Neural cell (in vitro differentiated cells): ENCODE results near the gene PLEKHA3.
A peak's percentile ranks its signal among the peaks of the same experiment; 100 is the strongest.

ENCODE experiments used
- EP300 ChIP-seq: fragments of 450-650 bp; conservative IDR thresholded peaks from 2 replicates; pipeline ENCODE4 v1.6.1; 2014; ENCODE audit warnings: antibody characterized with exemption, mild to moderate bottlenecking, moderate library complexity; ENCODE audit not compliant: poor library complexity, severe bottlenecking
- EZH2 ChIP-seq: fragments of 200-600, 300-800 bp; shearing (Covaris generic), sonication (generic); IDR thresholded peaks from 2 replicates; pipeline ENCODE4 v1.6.1; 2014; ENCODE audit warnings: antibody characterized with exemption, low read length, borderline replicate concordance, mild to moderate bottlenecking; ENCODE audit not compliant: insufficient read depth, poor library complexity, severe bottlenecking
- POLR2AphosphoS5 ChIP-seq: IDR thresholded peaks from 2 replicates; pipeline ENCODE4 v1.6.1; 2012
- TF ChIP-seq, protein P1 (sequence below): fragments of 450-650 bp; IDR thresholded peaks from 2 replicates; pipeline ENCODE4 v1.5.1; 2014; ENCODE audit warnings: antibody characterized with exemption, mild to moderate bottlenecking, moderate library complexity; ENCODE audit not compliant: poor library complexity, severe bottlenecking
- TF ChIP-seq, protein P2 (sequence below): IDR thresholded peaks from 2 replicates; pipeline ENCODE4 v1.6.1; 2012; ENCODE audit warnings: borderline replicate concordance

DNA sequence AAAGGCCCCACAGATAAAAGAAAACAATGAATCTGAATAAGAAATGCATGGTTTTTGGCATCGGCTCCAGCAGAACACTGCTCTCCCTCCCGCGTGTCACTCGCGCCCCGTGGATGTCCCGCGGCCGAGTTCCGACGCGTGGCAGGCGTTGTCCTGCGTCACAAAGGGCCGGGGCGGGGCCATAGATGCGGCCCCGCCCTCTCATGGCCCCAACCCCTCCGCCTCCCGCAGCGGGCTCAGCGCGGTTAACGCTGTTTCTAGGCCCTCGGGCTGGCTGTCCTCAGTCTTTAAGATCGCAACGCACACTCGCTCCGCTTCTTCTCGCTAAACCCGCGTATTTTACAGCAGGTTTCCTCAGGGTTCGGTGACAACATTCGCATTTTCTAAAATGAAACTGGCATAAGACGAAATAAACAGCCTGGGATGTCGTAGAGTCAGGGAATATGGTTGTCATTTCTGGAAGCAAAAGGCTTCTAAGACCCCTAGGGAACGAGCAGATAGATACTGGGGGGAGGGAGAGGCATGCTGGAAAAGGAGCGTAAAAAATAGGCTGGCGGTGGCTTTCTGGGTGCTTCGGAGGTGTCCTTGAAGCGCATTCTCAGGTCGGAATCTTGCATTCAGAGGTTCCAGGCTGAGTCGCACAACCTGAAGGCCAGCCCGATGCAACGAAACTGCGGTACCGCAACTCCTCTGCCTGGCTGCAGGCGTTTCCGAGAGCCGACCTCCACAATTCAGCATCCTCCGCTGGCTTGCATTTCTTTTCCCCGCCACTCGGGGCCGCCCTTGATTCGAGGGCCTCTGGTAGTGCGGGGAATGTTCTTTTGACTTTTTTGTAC lies 1.6 kb upstream of the PLEKHA3 start, which contains the start of gene FKBP7:
- TF ChIP-seq, protein P1, sequence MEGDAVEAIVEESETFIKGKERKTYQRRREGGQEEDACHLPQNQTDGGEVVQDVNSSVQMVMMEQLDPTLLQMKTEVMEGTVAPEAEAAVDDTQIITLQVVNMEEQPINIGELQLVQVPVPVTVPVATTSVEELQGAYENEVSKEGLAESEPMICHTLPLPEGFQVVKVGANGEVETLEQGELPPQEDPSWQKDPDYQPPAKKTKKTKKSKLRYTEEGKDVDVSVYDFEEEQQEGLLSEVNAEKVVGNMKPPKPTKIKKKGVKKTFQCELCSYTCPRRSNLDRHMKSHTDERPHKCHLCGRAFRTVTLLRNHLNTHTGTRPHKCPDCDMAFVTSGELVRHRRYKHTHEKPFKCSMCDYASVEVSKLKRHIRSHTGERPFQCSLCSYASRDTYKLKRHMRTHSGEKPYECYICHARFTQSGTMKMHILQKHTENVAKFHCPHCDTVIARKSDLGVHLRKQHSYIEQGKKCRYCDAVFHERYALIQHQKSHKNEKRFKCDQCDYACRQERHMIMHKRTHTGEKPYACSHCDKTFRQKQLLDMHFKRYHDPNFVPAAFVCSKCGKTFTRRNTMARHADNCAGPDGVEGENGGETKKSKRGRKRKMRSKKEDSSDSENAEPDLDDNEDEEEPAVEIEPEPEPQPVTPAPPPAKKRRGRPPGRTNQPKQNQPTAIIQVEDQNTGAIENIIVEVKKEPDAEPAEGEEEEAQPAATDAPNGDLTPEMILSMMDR, result peak; percentile 86
- TF ChIP-seq POLR2AphosphoS5 (peak; percentile 94), EP300 (peak; percentile 49), EZH2 (no peak)
- TF ChIP-seq, protein P2, sequence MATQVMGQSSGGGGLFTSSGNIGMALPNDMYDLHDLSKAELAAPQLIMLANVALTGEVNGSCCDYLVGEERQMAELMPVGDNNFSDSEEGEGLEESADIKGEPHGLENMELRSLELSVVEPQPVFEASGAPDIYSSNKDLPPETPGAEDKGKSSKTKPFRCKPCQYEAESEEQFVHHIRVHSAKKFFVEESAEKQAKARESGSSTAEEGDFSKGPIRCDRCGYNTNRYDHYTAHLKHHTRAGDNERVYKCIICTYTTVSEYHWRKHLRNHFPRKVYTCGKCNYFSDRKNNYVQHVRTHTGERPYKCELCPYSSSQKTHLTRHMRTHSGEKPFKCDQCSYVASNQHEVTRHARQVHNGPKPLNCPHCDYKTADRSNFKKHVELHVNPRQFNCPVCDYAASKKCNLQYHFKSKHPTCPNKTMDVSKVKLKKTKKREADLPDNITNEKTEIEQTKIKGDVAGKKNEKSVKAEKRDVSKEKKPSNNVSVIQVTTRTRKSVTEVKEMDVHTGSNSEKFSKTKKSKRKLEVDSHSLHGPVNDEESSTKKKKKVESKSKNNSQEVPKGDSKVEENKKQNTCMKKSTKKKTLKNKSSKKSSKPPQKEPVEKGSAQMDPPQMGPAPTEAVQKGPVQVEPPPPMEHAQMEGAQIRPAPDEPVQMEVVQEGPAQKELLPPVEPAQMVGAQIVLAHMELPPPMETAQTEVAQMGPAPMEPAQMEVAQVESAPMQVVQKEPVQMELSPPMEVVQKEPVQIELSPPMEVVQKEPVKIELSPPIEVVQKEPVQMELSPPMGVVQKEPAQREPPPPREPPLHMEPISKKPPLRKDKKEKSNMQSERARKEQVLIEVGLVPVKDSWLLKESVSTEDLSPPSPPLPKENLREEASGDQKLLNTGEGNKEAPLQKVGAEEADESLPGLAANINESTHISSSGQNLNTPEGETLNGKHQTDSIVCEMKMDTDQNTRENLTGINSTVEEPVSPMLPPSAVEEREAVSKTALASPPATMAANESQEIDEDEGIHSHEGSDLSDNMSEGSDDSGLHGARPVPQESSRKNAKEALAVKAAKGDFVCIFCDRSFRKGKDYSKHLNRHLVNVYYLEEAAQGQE, result peak; percentile 83
